ENCODE results near the gene ABCC5.

ABCC5 gene

GRCh38 chr3:183968666-183969245, 48.9 kb downstream of the ABCC5 start:
- peak; percentile 47 for DNase-seq

- DNase-seq = no peak
Measured at GRCh38 chr3:183967693-183968092, 50.0 kb downstream of the ABCC5 start.

GRCh38 chr3:183966361-183966791, 51.3 kb downstream of the ABCC5 start:
- DNase-seq = no peak

- DNase-seq = no peak
Measured at GRCh38 chr3:183962807-183963206, 54.9 kb downstream of the ABCC5 start.

- no peak for DNase-seq
Measured at GRCh38 chr3:183959214-183959613, 58.5 kb downstream of the ABCC5 start.

- DNase-seq = no peak
Measured at GRCh38 chr3:183958775-183959174, 58.9 kb downstream of the ABCC5 start.

- no peak for DNase-seq
Measured at GRCh38 chr3:183958226-183958625, 59.5 kb downstream of the ABCC5 start.

GRCh38 chr3:183954875-183955274, 62.8 kb downstream of the ABCC5 start:
- no peak for DNase-seq

- DNase-seq = no peak
Measured at GRCh38 chr3:183953471-183954070, 64.1 kb downstream of the ABCC5 start.

GRCh38 chr3:183951459-183951858, 66.2 kb downstream of the ABCC5 start:
- DNase-seq = no peak

GRCh38 chr3:183949690-183950089, 68.0 kb downstream of the ABCC5 start:
- DNase-seq = no peak

- no peak for DNase-seq
Measured at GRCh38 chr3:183946037-183946436, 71.6 kb downstream of the ABCC5 start.

GRCh38 chr3:183944775-183945174, 72.9 kb downstream of the ABCC5 start:
- no peak for DNase-seq

- no peak for DNase-seq
Measured at GRCh38 chr3:183943739-183944138, 73.9 kb downstream of the ABCC5 start.

GRCh38 chr3:183941216-183941615, 76.5 kb downstream of the ABCC5 start:
- DNase-seq = no peak

GRCh38 chr3:183937601-183938286, 79.9 kb downstream of the ABCC5 start:
- no peak for DNase-seq

- no peak for DNase-seq
Measured at GRCh38 chr3:183933160-183933559, 84.5 kb downstream of the ABCC5 start.

- DNase-seq = no peak
Measured at GRCh38 chr3:183931881-183932280, 85.8 kb downstream of the ABCC5 start.

GRCh38 chr3:183930086-183930485, 87.6 kb downstream of the ABCC5 start:
- no peak for DNase-seq

GRCh38 chr3:183927059-183927458, 90.6 kb downstream of the ABCC5 start:
- DNase-seq = no peak

- DNase-seq = peak; percentile 88
Measured at GRCh38 chr3:183924956-183925355, 92.7 kb downstream of the ABCC5 start.

GRCh38 chr3:183924543-183924942, 93.1 kb downstream of the ABCC5 start:
- DNase-seq = no peak

- no peak for DNase-seq
Measured at GRCh38 chr3:183922421-183922820, 95.3 kb downstream of the ABCC5 start.

GRCh38 chr3:183921096-183921495, 96.6 kb downstream of the ABCC5 start:
- DNase-seq = no peak

Measured in HCEC 1CT (cell line).